Nephron progenitor cell (in vitro differentiated cells): Measurements from ENCODE around the gene SCN3A.

Source experiments
- DNase-seq: peaks from one replicate; pipeline ENCODE4 v3.0.0; 2021
- H3K27ac Mint-ChIP-seq: 2 replicates; pipeline ENCODE4 v1.8.0; 2021; ENCODE audit warnings: mild to moderate bottlenecking, moderate library complexity, mixed read lengths
- H3K27me3 Mint-ChIP-seq: 2 replicates; pipeline ENCODE4 v1.8.0; 2021; ENCODE audit warnings: mild to moderate bottlenecking, low read depth, mixed read lengths; ENCODE audit not compliant: poor library complexity
- H3K36me3 Mint-ChIP-seq: 2 replicates; pipeline ENCODE4 v1.8.0; 2021; ENCODE audit warnings: low read depth, mixed read lengths
- H3K4me1 Mint-ChIP-seq: 2 replicates; pipeline ENCODE4 v1.8.0; 2021; ENCODE audit warnings: mixed read lengths
- H3K4me3 Mint-ChIP-seq: 2 replicates; pipeline ENCODE4 v1.8.0; 2021; ENCODE audit warnings: mild to moderate bottlenecking, moderate library complexity, mixed read lengths
- H3K9me3 Mint-ChIP-seq: 2 replicates; pipeline ENCODE4 v1.8.0; 2021; ENCODE audit warnings: mild to moderate bottlenecking, moderate library complexity, mixed read lengths
- CTCF ChIP-seq: fragments of 200-600 bp; sonication (generic); IDR thresholded peaks from 2 replicates; pipeline ENCODE4 v1.5.0; 2021; ENCODE audit warnings: antibody characterized with exemption

SCN3A gene

GRCh38 chr2:165082479-165082878, 121.4 kb downstream of the SCN3A start:
- Mint-ChIP-seq H3K36me3 (peaks cover 9% of the 10 kb centered on the region), H3K9me3 (peaks cover 35% of the 10 kb centered on the region), H3K4me1 (no peaks in the 10 kb centered on the region), H3K4me3 (no peak overlapping the region), H3K27ac (no peak overlapping the region), H3K27me3 (no peaks in the 10 kb centered on the region)
- no peak for TF ChIP-seq CTCF
- no peak for DNase-seq

GRCh38 chr2:165081276-165081675, 122.6 kb downstream of the SCN3A start:
- H3K36me3 Mint-ChIP-seq: peaks cover 9% of the 10 kb centered on the region
- no peak for DNase-seq
- H3K4me3 Mint-ChIP-seq: no peak overlapping the region
- H3K9me3 Mint-ChIP-seq: peaks cover 35% of the 10 kb centered on the region
- H3K27ac Mint-ChIP-seq: no peak overlapping the region
- no peaks in the 10 kb centered on the region for H3K27me3 Mint-ChIP-seq
- no peak for TF ChIP-seq CTCF
- H3K4me1 Mint-ChIP-seq: no peaks in the 10 kb centered on the region

GRCh38 chr2:165079432-165079831, 124.4 kb downstream of the SCN3A start:
- no peak for DNase-seq
- Mint-ChIP-seq H3K27ac (no peak overlapping the region), H3K4me3 (no peak overlapping the region), H3K27me3 (no peaks in the 10 kb centered on the region), H3K4me1 (no peaks in the 10 kb centered on the region), H3K36me3 (peaks cover 9% of the 10 kb centered on the region), H3K9me3 (peaks cover 39% of the 10 kb centered on the region)
- no peak for TF ChIP-seq CTCF

GRCh38 chr2:165078913-165079312, 124.9 kb downstream of the SCN3A start:
- peaks cover 9% of the 10 kb centered on the region for H3K36me3 Mint-ChIP-seq
- H3K9me3 Mint-ChIP-seq: peaks cover 36% of the 10 kb centered on the region
- TF ChIP-seq CTCF: no peak
- no peak overlapping the region for H3K27ac Mint-ChIP-seq
- peaks cover 2% of the 10 kb centered on the region for H3K4me1 Mint-ChIP-seq
- no peak overlapping the region for H3K4me3 Mint-ChIP-seq
- DNase-seq: no peak
- no peaks in the 10 kb centered on the region for H3K27me3 Mint-ChIP-seq

DNA sequence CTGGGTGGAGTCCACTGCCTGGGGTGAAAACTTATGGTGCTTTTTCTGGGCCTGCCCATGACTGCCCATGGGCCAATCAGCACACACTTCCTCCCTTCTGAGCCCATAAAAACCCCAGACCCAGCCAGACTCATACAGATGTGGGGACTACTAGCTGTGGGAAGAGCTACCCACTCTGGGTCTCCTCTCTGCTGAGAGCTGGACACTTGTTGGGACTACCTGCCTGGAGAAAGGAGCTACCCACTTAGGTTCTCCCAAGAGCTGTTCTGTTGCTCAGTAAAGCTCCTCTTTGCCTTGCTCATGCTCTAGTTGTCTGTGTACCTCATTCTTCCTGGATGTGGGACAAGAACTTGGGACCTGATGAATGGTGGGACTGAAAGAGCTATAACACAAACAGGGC, 129.0 kb downstream of the SCN3A start:
- peaks cover 21% of the 10 kb centered on the region for H3K9me3 Mint-ChIP-seq
- H3K4me3 Mint-ChIP-seq: no peak overlapping the region

More for the DNA sequence above, 129.0 kb downstream of the SCN3A start:
- no peak for DNase-seq
- Mint-ChIP-seq H3K36me3 (peaks cover 13% of the 10 kb centered on the region), H3K27ac (no peak overlapping the region), H3K4me1 (peaks cover 14% of the 10 kb centered on the region), H3K27me3 (no peaks in the 10 kb centered on the region)
- TF ChIP-seq CTCF: no peak
